ENCODE measurements around the gene KYAT1.
A peak's percentile ranks its signal among the peaks of the same experiment; 100 is the strongest.

The KYAT1 gene

DNA sequence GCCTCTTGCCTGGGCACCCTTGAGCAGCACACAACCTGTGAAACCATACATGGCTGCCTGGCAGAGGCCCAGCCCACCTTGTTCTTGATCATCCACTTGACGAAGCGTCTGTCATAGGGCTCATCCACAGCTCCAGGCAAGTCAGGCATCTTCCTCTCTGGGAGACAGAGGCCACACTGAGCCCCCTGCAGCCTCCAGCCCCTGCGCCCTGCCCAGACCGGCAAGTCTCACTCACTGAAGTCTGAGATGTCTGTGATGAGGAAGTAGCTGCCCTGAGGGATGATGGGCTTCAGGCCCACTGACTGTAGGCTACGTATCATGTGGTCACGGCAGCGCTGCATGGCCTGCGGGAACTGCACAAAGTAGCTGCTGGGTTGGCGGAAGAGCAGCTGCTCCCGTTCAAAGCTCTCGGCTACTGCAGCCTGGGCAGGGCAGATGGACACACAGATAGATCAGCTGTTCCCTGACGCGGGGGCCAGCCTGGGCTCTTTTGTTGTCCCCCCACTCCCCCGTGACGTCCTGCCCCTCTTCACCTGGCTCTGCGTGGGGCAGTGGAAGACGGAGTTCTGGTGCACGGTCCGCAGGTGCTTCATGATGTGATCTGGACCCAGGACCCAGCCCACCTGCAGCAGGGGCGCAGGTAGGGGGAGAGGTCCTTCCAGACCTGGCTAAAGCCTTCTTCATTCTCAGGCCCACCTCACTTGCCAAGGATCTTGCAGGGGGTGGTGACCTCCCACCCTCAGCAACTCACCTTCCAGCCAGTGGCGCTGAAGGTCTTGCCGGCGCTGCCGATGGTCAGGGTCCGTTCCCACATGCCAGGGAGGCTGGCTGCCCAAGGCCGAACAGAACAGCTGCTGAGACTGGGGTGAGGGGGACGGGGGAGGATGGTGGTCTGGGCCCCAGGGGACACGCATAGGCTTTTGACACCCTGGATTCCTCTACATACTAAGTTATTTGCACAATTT is 46.2 kb downstream of the KYAT1 start:
- DNase-seq, result no peak

GRCh38 chr9:128833696-128834095 is 48.1 kb downstream of the KYAT1 start:
- DNase-seq, result no peak

DNA sequence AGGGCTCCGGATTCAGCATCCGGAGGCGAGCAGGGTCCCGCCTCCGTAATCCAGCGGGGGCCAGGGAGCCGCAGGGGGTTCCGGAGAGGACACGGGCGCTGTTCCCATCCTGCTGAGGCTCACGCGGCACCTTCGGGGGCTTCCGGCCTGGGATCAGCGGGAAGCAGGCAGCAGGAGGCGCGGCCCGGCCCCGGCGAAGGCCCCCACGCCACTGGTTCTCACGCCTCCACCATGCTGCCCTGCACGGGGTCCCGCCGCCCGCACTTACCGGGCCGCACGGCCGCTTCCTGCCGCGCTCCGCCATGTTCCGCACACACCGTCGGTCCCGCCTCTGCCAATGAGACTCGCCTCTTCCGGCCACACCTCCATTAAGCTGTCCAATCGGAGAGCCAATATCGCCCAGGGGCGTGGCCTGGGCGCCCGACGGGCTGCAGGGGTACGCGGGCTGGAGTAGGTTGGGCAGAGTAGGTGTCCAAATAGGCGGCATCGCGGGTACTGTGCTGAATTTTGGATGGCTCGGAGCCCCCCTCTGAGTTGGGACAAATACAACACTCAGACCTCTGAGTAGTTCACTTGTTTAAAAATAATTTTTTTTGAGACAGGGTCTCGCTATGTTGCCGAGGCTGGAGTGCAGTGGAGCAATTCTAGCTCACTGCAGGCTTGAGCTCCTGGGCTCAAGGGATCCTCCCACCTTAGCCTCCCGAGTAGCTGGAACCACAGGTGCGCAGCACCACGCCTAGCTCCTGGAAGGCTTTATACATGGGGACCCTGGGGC is 52.1 kb downstream of the KYAT1 start, which contains the start of gene SPOUT1:
TSS of gene SPOUT1 (minus strand) at position 318 of the 775 bp plus-strand sequence. CDS start at position 304, 14 bp downstream.
- peak; percentile 92 for DNase-seq

DNA sequence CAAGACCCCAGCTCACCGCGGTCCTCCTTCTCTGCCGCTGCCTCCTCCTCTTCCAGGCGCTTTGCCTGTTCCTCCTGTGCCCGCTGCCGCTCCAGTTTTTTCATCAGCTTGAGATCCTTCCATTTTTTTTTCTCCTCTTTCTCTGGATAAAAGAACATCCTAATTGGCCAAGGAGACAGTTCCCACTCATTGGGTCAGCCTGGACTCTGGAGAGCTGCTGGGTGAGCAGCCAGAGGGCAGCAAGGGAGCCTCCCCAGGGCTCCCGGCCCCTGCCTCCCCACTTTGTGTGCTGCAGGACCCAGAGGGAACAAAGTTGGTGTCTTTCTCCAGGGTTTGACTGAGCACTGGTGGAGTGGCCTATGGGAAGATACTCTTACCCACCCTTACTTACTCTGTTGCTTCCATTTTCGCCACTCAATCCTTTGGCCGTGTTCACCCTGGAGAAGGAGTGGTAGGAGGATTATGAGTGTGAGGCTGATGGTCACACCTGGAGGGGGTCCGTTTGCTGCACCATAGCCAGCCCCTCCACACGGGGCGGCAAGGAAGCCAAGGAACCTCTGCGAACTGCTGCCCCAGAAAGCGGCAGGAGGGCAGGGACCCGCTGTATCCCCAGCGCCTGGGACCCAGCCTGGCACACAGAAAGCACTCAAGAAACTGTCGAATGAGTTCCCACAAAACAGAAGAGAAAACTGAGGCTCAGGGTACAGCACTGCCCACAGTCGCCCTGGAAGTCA is 52.9 kb downstream of the KYAT1 start:
- DNase-seq, result no peak

GRCh38 chr9:128828267-128828666 is 53.5 kb downstream of the KYAT1 start:
- DNase-seq, result no peak

DNA sequence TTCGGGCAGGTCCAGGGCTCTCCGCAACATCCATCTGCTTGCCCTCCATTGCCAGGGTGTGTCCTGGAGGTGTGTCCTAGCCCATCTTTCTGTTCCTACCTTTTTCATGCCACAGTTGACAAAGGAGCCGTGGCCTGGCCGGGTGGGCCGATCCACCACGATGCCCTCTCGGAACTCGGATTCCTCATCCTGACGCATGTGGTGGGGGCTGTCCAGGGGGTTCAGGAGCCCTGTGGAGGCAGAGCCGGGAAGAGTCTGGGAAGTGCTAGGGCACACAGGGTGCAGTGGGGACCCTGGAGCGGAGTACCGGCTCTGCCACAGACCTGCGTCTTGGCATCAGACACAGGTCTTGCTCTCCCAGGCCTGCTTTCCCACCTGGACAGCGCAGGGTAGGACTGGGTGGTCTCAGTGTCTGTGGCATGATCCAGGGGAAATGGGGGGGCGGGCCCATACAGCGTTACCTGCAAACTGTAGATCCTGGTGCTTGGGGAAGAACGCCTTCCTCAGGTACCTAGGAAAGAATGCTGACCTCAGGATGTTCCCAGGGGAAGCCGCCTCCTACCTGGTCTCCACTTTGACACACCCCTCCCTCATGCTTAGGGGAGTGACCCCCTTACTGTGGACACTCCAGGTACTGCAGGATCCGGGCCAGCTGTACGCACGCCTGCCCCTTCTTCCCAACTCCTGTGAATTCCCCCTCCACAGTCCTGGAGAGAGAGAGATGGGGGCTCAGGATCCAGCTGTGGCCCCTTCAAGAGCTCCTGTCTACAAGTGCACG is 55.6 kb downstream of the KYAT1 start:
- no peak for DNase-seq

DNA sequence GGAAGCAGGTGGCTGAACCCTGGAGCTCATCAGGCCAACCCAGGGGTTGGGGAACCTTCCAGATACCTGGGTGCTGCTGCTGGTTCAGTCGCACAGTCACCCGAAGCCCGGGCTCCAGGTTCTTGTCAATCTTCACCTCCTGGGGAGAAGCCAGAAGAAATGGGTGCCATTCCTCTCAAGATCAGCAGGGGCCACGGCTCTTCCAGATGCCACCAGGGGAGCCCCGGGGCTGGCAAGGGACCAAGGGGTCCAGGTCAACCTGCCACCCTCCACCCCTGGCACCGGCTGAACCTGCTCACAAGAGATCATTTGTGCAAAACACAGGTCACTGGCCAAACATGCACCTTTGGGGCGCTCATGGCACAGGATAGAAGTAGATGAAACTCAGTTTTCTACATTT is 56.8 kb downstream of the KYAT1 start:
- no peak for DNase-seq

GRCh38 chr9:128823903-128824406 is 57.8 kb downstream of the KYAT1 start:
- DNase-seq, result no peak

GRCh38 chr9:128823362-128823902 is 58.3 kb downstream of the KYAT1 start:
- DNase-seq, result no peak

- no peak for DNase-seq
Observed at GRCh38 chr9:128822407-128823042, 59.2 kb downstream of the KYAT1 start.

DNA sequence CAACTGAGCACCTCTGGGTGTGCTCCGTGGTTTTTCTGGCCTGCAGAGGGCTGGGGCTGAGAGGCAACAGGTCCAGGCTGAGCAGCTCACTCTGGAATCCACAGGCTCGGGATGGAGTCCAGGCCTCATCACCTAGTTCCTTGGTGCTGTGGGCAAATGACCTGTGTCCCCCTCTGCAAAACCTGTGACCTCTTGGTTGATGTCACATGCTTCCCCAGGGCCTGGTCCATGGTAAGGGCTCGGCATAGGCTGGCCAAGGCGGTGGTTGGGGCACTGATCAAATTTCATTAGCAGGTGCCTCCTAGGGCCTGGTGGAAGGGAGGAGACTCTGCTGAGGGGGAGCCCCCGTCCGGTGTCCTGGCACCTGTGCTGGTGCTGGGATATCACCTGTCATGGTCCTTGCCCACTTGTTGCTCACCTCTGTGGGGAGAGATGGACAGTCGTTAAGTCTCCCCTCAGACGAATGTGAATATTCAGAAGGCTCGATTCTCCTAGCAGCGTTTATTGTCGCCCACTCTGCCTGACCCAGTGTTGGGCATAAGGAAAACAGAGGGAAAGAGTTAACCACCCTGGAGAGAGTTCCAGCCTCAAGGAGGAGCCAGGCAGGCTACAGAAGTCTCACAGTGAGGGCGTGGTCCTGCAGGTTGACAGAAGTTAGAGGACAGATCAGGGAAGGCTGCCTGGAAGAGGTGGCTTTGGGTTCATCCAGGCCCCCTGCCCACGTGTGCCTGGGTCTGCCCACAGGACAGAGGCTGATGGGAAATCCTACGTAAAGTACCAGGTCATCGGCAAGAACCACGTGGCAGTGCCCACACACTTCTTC is 60.0 kb downstream of the KYAT1 start:
- no peak for DNase-seq

DNA sequence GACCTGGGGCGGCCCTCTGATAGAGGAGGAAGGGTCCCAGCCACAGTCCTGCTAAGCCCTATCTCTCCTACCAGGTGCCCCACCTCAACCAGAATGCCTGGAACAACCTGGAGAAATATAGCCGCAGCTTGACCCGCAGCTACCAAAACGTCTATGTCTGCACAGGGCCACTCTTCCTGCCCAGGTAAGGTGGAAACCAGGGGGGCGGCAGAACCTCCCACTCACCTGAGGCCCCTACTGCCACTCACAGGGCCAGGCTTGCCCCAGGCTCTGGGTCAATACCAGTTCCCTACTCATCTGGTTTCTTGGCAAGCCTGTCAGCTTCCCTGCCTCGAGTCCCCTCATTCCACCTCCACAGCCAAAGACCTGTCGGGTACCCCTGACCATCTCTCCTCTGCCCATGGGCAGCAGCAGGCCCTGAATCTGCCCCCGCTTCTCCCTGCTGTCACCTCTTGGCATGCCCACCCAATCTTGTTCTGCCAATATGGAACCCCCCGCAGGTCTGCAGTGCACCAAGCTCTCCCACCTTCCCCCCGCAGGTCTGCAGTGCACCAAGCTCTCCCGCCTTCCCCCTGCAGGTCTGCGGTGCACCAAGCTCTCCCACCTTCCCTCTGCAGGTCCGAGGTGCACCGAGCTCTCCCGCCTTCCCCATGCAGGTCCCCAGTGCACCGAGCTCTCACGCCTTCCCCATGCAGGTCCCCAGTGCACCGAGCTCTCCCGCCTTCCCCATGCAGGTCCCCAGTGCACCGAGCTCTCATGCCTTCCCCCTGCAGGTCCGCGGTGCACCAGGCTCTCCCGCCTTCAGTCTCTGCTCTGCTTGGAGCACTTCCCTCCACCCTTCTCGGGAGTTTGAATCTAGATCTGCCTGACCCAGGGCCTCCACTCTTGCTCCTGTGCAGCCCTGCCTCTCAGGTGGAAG is 60.8 kb downstream of the KYAT1 start:
- no peak for DNase-seq

- no peak for DNase-seq
Observed at GRCh38 chr9:128819716-128820664, 61.8 kb downstream of the KYAT1 start.

- peak; percentile 20 for DNase-seq
Observed at GRCh38 chr9:128818839-128819715, 62.7 kb downstream of the KYAT1 start.

DNA sequence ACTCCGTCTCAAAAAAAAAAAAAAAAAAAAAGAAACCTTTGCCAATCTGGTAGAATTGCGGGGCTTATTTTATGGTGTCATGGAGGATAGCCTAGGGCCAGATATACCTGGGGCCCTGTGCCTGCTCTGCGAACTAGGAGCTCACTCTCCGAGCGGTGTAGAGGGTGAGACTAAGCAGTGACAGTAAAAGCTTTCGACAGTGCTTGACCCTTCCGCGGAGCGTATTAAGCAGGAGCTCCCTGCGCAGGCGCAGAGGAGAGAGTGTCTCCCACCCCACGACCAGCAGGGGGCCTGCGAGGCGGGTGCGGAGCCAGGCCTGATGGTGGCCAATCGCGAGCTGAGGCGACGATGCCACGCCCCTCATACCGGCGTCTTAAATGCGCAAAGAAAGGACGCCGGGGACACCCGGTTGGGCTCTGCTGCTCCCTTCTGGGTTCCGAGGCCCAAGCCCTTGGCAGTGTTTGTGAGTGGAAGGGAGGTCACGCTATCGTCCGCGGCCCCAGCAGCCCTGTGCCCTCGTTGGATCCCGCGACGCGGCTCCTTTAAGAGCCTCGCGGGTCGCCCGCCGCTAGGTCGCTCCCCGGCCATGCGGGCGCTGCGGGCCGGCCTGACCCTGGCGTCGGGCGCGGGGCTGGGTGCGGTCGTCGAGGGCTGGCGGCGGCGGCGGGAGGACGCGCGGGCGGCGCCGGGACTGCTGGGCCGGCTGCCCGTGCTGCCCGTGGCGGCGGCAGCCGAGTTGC is 63.5 kb downstream of the KYAT1 start, which contains the start of gene ENDOG:
TSS of gene ENDOG (plus strand) at position 402 of the 740 bp plus-strand sequence. CDS start at position 587, 185 bp downstream.
- DNase-seq, result peak; percentile 98

DNA sequence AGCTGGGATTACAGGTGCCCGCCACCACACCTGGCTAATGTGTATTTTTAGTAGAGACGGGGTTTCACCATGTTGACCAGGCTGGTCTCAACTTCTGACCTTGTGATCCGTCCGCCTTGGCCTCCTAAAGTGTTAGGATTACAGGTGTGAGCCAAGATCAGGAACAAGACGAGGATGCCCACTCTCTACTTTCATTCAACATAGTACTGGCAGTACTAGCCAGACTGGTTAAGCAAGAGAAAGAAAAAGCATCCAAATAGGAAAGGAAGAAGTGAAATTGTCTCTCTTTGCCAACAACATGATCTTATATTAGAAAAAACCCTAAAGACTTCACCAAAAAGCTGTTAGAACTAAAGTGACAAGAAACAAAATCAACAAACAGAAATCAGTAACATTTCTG is 70.9 kb downstream of the KYAT1 start:
- DNase-seq, result no peak

Measured in activated gamma-delta T cell treated with Interleukin-2 at 50 U/mL for 16 hours (primary cell).